K562 (cell line): Measurements from ENCODE around the gene CDC42EP3. TPM values are rescaled to one million over a fixed set of nuclear protein-coding genes. Genes with fewer than 3 reads are reported as not detected.

Experiments
- CEBPB ChIP-seq: fragments of 450-650 bp; IDR thresholded peaks from 2 replicates; pipeline ENCODE4 v1.6.1; 2016; ENCODE audit warnings: missing genetic modification characterization, missing compliant biosample characterization
- CEBPG ChIP-seq, 3 experiments: fragments of 200-800 bp in 1 of 3; sonication (Bioruptor generic) in 1 of 3; sonication (generic) in 1 of 3; formaldehyde crosslinking in 1 of 3; IDR thresholded peaks in 2 of 3; conservative IDR thresholded peaks in 1 of 3; 2 replicates each; pipeline versions ENCODE4 v1.6.1 to v1.8.0; 2016 to 2022; ENCODE audit warnings: missing compliant biosample characterization in 2 of 3, missing genetic modification characterization in 2 of 3, mild to moderate bottlenecking in 1 of 3, missing genetic modification reagents in 1 of 3
- FOXK2 ChIP-seq, 2 experiments: fragments of 450-650 bp; IDR thresholded peaks in 1 of 2; conservative IDR thresholded peaks in 1 of 2; 2 replicates each; pipeline ENCODE4 v1.6.1; 2016; ENCODE audit warnings: low read depth in 2 of 2, mild to moderate bottlenecking in 1 of 2
- GTF2A2 ChIP-seq: IDR thresholded peaks from 2 replicates; pipeline ENCODE4 v1.6.1; 2016; ENCODE audit warnings: mild to moderate bottlenecking, missing genetic modification characterization, missing compliant biosample characterization
- HNRNPK ChIP-seq: fragments of 200-400 bp; formaldehyde crosslinking; IDR thresholded peaks from one replicate; pipeline ENCODE4 v1.6.1; 2018; ENCODE audit warnings: mild to moderate bottlenecking, low read depth, low read length; ENCODE audit not compliant: poor library complexity, severe bottlenecking
- HNRNPUL1 ChIP-seq: fragments of 200-400 bp; formaldehyde crosslinking; IDR thresholded peaks from 2 replicates; pipeline ENCODE4 v1.6.1; 2017; ENCODE audit warnings: low read length
- JUND ChIP-seq, 2 experiments: IDR thresholded peaks; 2 replicates in 1 of 2; 3 replicates in 1 of 2; pipeline ENCODE4 v1.6.1; 2011; ENCODE audit warnings: borderline replicate concordance in 2 of 2, low read depth in 2 of 2, low read length in 2 of 2, improper control_type of control experiment in 1 of 2, missing biosample characterization in 1 of 2, missing genetic modification characterization in 1 of 2, missing genetic modification reagents in 1 of 2
- KDM2B ChIP-seq: fragments of 250-450 bp; sonication (Bioruptor Pico); IDR thresholded peaks from 2 replicates; pipeline ENCODE4 v1.8.0; 2021; ENCODE audit warnings: mild to moderate bottlenecking, moderate library complexity
- MAZ ChIP-seq, 2 experiments: fragments of 450-650 bp in 1 of 2; sonication (generic) in 1 of 2; formaldehyde crosslinking; IDR thresholded peaks in 1 of 2; conservative IDR thresholded peaks in 1 of 2; 2 replicates each; pipeline versions ENCODE4 v1.4.0 to v1.5.0; 2020; ENCODE audit warnings: mild to moderate bottlenecking in 1 of 2, missing genetic modification reagents in 1 of 2
- PRPF4 ChIP-seq: fragments of 200-400 bp; formaldehyde crosslinking; IDR thresholded peaks from one replicate; pipeline ENCODE4 v1.6.1; 2017; ENCODE audit warnings: low read length, low read depth, mild to moderate bottlenecking; ENCODE audit not compliant: insufficient read depth, poor library complexity, severe bottlenecking
- RAD21 ChIP-seq, 2 experiments: fragments of 250-450 bp in 1 of 2; fragments of 450-650 bp in 1 of 2; sonication (Bioruptor Pico) in 1 of 2; formaldehyde crosslinking in 1 of 2; IDR thresholded peaks in 1 of 2; conservative IDR thresholded peaks in 1 of 2; 2 replicates each; pipeline versions ENCODE4 v1.4.0 to v1.8.0; 2020 to 2022; ENCODE audit warnings: mild to moderate bottlenecking in 2 of 2, moderate library complexity in 1 of 2
- RFX1 ChIP-seq: fragments of 450-650 bp; IDR thresholded peaks from 2 replicates; pipeline ENCODE4 v1.6.1; 2016; ENCODE audit warnings: mild to moderate bottlenecking, moderate library complexity
- ZNF165 ChIP-seq: fragments of 250-450 bp; sonication (Bioruptor Pico); IDR thresholded peaks from 2 replicates; pipeline ENCODE4 v1.4.0; 2020; ENCODE audit warnings: borderline replicate concordance
- polyA plus RNA-seq, 8 experiments: library from polyadenylated mRNA; depleted of rRNA in 4 of 8; stranded (reverse) in 5 of 8; unstranded in 3 of 8; fragments of >200 nt; fragmentation: Nextera tagmentation in 2 of 8; fragmentation: Illumina TruSeq in 1 of 8; extraction: Ambion mirVana in 2 of 8; extraction: Trizol in 1 of 8; gene quantifications; 2 replicates each; pipeline versions ENCODE4 v1.2.1 to v1.2.3, GENCODE V29; 2011 to 2014; ENCODE audit warnings: inconsistent platforms in 1 of 8, missing spikeins in 1 of 8
- total RNA-seq, 7 experiments: library from RNA; depleted of rRNA in 6 of 7; stranded (reverse); fragments of >200 nt in 6 of 7; fragmentation: Illumina TruSeq in 2 of 7; extraction: Trizol in 2 of 7; gene quantifications; 2 replicates each; pipeline versions ENCODE4 v1.2.1 to v1.2.3, GENCODE V29; 2011 to 2021; ENCODE audit warnings: low replicate concordance in 1 of 7
- TF ChIP-seq, protein P1 (sequence below): fragments of 450-650 bp; conservative IDR thresholded peaks from 2 replicates; pipeline ENCODE4 v1.6.1; 2016; ENCODE audit warnings: missing genetic modification characterization, low read depth, mild to moderate bottlenecking, missing compliant biosample characterization, moderate library complexity
- TF ChIP-seq, protein P2 (sequence below): fragments of 450-650 bp; IDR thresholded peaks from 2 replicates; pipeline ENCODE4 v1.6.1; 2018; ENCODE audit not compliant: partially characterized antibody
- TF ChIP-seq, protein P3 (sequence below): fragments of 250-450 bp; sonication (Bioruptor Pico); IDR thresholded peaks from 2 replicates; pipeline ENCODE4 v1.8.0; 2021; ENCODE audit warnings: moderate library complexity, mild to moderate bottlenecking, inconsistent platforms
- TF ChIP-seq, protein P4 (sequence below): fragments of 450-650 bp; IDR thresholded peaks from 2 replicates; pipeline ENCODE4 v1.6.1; 2017; ENCODE audit warnings: antibody characterized with exemption, mild to moderate bottlenecking

Gene CDC42EP3
- total and polyA plus RNA-seq, 9 of the 15 experiments (the other 6 are each of a cell fraction or from before 2014, with no cell fraction given), result 0.72 to 6.4 (median 2.0) TPM

DNA sequence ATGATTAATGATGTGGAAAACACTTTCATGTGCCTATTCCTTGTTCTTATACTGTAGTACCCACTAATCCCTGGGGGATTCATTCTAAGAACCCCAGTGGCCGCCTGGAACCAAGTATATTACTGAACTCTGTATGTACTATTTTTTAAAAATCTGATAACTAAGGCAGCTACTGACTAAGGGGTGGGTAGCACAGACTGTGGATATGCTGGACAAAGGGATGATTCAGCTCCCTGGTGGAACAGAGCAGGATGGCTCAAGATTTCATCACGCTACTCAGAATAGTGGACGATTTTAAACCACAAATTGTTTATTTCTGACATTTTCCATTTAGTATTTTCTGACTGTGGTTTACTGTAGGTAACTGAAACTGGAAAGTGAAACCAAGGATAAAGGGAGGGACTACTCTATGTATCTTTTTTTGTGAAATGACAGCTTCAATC lies 41.8 kb upstream of the CDC42EP3 start (continued):
- TF ChIP-seq, protein P1, sequence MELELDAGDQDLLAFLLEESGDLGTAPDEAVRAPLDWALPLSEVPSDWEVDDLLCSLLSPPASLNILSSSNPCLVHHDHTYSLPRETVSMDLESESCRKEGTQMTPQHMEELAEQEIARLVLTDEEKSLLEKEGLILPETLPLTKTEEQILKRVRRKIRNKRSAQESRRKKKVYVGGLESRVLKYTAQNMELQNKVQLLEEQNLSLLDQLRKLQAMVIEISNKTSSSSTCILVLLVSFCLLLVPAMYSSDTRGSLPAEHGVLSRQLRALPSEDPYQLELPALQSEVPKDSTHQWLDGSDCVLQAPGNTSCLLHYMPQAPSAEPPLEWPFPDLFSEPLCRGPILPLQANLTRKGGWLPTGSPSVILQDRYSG (tag), result no peak
- no peak for TF ChIP-seq GTF2A2
- TF ChIP-seq CEBPG (CRISPR knock-in tag; IDR thresholded peaks at IDR 0.05), result peak; percentile 77
- peak; percentile 90 to 94 for TF ChIP-seq CEBPG (tag; conservative IDR thresholded peaks at IDR 0.05 in 1 of 2, IDR thresholded peaks at IDR 0.05 in 1 of 2)
- TF ChIP-seq, protein P2, sequence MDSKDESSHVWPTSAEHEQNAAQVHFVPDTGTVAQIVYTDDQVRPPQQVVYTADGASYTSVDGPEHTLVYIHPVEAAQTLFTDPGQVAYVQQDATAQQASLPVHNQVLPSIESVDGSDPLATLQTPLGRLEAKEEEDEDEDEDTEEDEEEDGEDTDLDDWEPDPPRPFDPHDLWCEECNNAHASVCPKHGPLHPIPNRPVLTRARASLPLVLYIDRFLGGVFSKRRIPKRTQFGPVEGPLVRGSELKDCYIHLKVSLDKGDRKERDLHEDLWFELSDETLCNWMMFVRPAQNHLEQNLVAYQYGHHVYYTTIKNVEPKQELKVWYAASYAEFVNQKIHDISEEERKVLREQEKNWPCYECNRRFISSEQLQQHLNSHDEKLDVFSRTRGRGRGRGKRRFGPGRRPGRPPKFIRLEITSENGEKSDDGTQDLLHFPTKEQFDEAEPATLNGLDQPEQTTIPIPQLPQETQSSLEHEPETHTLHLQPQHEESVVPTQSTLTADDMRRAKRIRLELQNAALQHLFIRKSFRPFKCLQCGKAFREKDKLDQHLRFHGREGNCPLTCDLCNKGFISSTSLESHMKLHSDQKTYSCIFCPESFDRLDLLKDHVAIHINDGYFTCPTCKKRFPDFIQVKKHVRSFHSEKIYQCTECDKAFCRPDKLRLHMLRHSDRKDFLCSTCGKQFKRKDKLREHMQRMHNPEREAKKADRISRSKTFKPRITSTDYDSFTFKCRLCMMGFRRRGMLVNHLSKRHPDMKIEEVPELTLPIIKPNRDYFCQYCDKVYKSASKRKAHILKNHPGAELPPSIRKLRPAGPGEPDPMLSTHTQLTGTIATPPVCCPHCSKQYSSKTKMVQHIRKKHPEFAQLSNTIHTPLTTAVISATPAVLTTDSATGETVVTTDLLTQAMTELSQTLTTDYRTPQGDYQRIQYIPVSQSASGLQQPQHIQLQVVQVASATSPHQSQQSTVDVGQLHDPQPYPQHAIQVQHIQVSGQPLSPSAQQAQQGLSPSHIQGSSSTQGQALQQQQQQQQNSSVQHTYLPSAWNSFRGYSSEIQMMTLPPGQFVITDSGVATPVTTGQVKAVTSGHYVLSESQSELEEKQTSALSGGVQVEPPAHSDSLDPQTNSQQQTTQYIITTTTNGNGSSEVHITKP, result no peak
- TF ChIP-seq FOXK2 (conservative IDR thresholded peaks at IDR 0.05 in 1 of 2, IDR thresholded peaks at IDR 0.05 in 1 of 2; ENCODE audit: low read depth in 2 of 2), result no peak
- TF ChIP-seq, protein P3, sequence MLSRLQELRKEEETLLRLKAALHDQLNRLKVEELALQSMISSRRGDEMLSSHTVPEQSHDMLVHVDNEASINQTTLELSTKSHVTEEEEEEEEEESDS (CRISPR knock-in tag), result no peak
- TF ChIP-seq, protein P4, sequence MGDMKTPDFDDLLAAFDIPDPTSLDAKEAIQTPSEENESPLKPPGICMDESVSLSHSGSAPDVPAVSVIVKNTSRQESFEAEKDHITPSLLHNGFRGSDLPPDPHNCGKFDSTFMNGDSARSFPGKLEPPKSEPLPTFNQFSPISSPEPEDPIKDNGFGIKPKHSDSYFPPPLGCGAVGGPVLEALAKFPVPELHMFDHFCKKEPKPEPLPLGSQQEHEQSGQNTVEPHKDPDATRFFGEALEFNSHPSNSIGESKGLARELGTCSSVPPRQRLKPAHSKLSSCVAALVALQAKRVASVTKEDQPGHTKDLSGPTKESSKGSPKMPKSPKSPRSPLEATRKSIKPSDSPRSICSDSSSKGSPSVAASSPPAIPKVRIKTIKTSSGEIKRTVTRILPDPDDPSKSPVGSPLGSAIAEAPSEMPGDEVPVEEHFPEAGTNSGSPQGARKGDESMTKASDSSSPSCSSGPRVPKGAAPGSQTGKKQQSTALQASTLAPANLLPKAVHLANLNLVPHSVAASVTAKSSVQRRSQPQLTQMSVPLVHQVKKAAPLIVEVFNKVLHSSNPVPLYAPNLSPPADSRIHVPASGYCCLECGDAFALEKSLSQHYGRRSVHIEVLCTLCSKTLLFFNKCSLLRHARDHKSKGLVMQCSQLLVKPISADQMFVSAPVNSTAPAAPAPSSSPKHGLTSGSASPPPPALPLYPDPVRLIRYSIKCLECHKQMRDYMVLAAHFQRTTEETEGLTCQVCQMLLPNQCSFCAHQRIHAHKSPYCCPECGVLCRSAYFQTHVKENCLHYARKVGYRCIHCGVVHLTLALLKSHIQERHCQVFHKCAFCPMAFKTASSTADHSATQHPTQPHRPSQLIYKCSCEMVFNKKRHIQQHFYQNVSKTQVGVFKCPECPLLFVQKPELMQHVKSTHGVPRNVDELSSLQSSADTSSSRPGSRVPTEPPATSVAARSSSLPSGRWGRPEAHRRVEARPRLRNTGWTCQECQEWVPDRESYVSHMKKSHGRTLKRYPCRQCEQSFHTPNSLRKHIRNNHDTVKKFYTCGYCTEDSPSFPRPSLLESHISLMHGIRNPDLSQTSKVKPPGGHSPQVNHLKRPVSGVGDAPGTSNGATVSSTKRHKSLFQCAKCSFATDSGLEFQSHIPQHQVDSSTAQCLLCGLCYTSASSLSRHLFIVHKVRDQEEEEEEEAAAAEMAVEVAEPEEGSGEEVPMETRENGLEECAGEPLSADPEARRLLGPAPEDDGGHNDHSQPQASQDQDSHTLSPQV, result no peak
- no peak for TF ChIP-seq RAD21 (CRISPR knock-in tag; conservative IDR thresholded peaks at IDR 0.05 in 1 of 2, IDR thresholded peaks at IDR 0.05 in 1 of 2)
- no peak for TF ChIP-seq HNRNPUL1
- TF ChIP-seq CEBPB, result peak; percentile 63
- no peak for TF ChIP-seq PRPF4
- TF ChIP-seq HNRNPK, result no peak
- no peak for TF ChIP-seq KDM2B (CRISPR knock-in tag)
- peak; percentile 77 for TF ChIP-seq JUND (IDR thresholded peaks at IDR 0.05; ENCODE audit: borderline replicate concordance, low read depth, low read length)
- peak; percentile 70; the same call in 1 of the 3 replicates for TF ChIP-seq JUND (tag; IDR thresholded peaks at IDR 0.05; ENCODE audit: borderline replicate concordance, low read depth, low read length)
- 0 out of 4 replicates have a peak, but pooled peaks of 1 of the 2 experiments have one; percentile 22 for TF ChIP-seq MAZ (CRISPR knock-in tag; conservative IDR thresholded peaks at IDR 0.05 in 1 of 2, IDR thresholded peaks at IDR 0.05 in 1 of 2)
- no peak for TF ChIP-seq RFX1
- TF ChIP-seq ZNF165, result no peak
